Measurements from ENCODE around the gene SLC25A45.

DNA sequence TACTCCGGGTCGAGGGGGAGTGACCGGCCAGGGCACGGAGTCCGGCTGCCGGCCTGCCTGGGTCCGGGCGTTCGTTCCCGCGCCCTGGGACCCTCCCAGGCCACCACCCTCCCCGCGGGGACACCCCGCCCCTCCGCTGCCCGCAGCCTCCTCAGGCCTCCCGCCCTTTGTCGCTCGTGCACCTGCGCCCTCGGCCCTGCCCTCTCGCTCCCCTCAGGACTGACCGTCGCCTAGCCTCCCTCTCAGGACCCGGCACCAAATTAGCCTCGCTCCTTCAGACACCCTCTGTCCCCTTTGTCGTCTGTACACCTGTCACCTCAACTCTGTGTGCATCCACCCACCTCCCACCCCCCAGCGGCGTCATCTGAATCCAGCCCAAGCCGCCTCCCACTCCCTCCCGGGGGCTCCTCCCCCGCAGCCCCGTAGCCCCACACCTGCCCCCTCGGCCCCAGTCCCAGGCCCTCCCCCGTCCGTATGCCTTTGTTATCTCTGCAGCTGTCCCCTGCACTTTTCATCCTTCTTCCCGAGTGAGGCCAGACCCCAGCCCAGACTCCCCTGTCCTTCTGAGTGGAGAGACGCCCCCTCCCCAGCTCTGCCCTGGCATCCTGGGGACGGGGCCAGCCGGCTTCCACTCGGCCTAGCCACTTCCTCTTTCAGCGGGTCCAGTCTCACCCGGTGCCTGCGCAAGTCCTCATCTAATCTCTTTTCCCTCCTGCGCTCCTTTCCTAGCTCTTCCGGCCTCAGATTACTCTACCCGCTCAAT, 27.3 kb downstream of the SLC25A45 start:
- TF ChIP-seq, protein P1, sequence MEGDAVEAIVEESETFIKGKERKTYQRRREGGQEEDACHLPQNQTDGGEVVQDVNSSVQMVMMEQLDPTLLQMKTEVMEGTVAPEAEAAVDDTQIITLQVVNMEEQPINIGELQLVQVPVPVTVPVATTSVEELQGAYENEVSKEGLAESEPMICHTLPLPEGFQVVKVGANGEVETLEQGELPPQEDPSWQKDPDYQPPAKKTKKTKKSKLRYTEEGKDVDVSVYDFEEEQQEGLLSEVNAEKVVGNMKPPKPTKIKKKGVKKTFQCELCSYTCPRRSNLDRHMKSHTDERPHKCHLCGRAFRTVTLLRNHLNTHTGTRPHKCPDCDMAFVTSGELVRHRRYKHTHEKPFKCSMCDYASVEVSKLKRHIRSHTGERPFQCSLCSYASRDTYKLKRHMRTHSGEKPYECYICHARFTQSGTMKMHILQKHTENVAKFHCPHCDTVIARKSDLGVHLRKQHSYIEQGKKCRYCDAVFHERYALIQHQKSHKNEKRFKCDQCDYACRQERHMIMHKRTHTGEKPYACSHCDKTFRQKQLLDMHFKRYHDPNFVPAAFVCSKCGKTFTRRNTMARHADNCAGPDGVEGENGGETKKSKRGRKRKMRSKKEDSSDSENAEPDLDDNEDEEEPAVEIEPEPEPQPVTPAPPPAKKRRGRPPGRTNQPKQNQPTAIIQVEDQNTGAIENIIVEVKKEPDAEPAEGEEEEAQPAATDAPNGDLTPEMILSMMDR (IDR thresholded peaks at IDR 0.05) = no peak
- TF ChIP-seq ZFX (IDR thresholded peaks at IDR 0.05; ENCODE audit: borderline replicate concordance) = no peak

All from 22Rv1 (cell line).